H1 (cell line): ENCODE measurements around the gene LRRC4C. TPM values are rescaled to one million over a fixed set of nuclear protein-coding genes. Genes with fewer than 3 reads are reported as not detected.

Experiments used
- CTCF ChIA-PET: fragments of 300-600 bp; sonication (Branson Sonifier 250); formaldehyde crosslinking; loops from one replicate; lab custom pipeline; 2021; ENCODE audit not compliant: partially characterized antibody; lab: Charles Lee
- POLR2A ChIA-PET: fragments of 300-600 bp; sonication (Branson Sonifier 250); formaldehyde crosslinking; loops from one replicate; lab custom pipeline; 2021; ENCODE audit warnings: inconsistent platforms; ENCODE audit not compliant: partially characterized antibody; lab: Charles Lee
- DNase-seq, 2 experiments: peaks; one replicate each; pipeline versions ENCODE4 v3.0.0 to v3.0.0-alpha.2; 2010 to 2022; ENCODE audit warnings: low spot score in 2 of 2, low read depth in 1 of 2, mixed read lengths in 1 of 2
- FAIRE-seq: peaks from 2 replicates; lab custom pipeline; 2011; peaks lifted over from hg19 to GRCh38; lab: Jason Lieb, UNC
- H2AFZ ChIP-seq: 2 replicates; pipeline ENCODE4 v1.8.1; 2012; ENCODE audit warnings: low read length, inconsistent platforms
- H2AK5ac ChIP-seq: 2 replicates; pipeline ENCODE4 v1.6.1; 2013; ENCODE audit warnings: low read depth, low read length
- H2BK120ac ChIP-seq: replicated peaks from 2 replicates; pipeline ENCODE3; 2013; ENCODE audit warnings: low read depth, low read length, inconsistent platforms
- H2BK12ac ChIP-seq: 2 replicates; pipeline ENCODE4 v1.6.1; 2013; ENCODE audit warnings: low read depth, low read length
- H2BK15ac ChIP-seq: 2 replicates; pipeline ENCODE4 v1.6.1; 2013; ENCODE audit warnings: low read length
- H2BK20ac ChIP-seq: 2 replicates; pipeline ENCODE4 v1.6.1; 2013; ENCODE audit warnings: low read length
- H2BK5ac ChIP-seq: 2 replicates; pipeline ENCODE4 v1.6.1; 2013; ENCODE audit warnings: low read depth, low read length
- H3K14ac ChIP-seq: 2 replicates; pipeline ENCODE4 v1.6.1; 2013; ENCODE audit warnings: inconsistent platforms; ENCODE audit not compliant: insufficient read length
- H3K18ac ChIP-seq: 2 replicates; pipeline ENCODE4 v1.6.1; 2013; ENCODE audit warnings: low read length; ENCODE audit errors: extremely low read depth
- H3K23ac ChIP-seq: 2 replicates; pipeline ENCODE4 v1.6.1; 2013; ENCODE audit warnings: inconsistent platforms; ENCODE audit not compliant: insufficient read length
- H3K23me2 ChIP-seq: 2 replicates; pipeline ENCODE4 v1.6.1; 2013; ENCODE audit warnings: low read depth, low read length
- H3K27ac ChIP-seq: 2 replicates; pipeline ENCODE4 v1.6.1; 2011; ENCODE audit warnings: low read depth, low read length, inconsistent platforms
- H3K27me3 ChIP-seq, 4 experiments: replicated peaks in 1 of 4; 1 replicate in 1 of 4; 2 replicates in 3 of 4; pipeline versions ENCODE4 v1.6.1 to v1.8.1; 2011 to 2013; ENCODE audit warnings: low read length in 3 of 4, mild to moderate bottlenecking in 3 of 4, inconsistent platforms in 2 of 4, mixed read lengths in 2 of 4, moderate library complexity in 1 of 4; ENCODE audit not compliant: control insufficient read depth in 3 of 4, insufficient read depth in 3 of 4; ENCODE audit errors: extremely low read depth in 1 of 4
- H3K36me3 ChIP-seq, 4 experiments: 2 replicates each; pipeline versions ENCODE4 v1.6.1 to v1.8.1; 2011 to 2013; ENCODE audit warnings: mild to moderate bottlenecking in 4 of 4, low read length in 3 of 4, moderate library complexity in 2 of 4, control low read depth in 1 of 4, inconsistent platforms in 1 of 4; ENCODE audit not compliant: insufficient read depth in 4 of 4, control insufficient read depth in 2 of 4
- H3K4ac ChIP-seq: replicated peaks from 2 replicates; pipeline ENCODE3; 2013; ENCODE audit warnings: low read length, low read depth, mixed read lengths, inconsistent platforms; ENCODE audit not compliant: insufficient read length
- H3K4me1 ChIP-seq, 4 experiments: replicated peaks in 1 of 4; 1 replicate in 1 of 4; 2 replicates in 3 of 4; pipeline versions ENCODE4 v1.6.1 to v1.8.1; 2011 to 2013; ENCODE audit warnings: low read length in 3 of 4, inconsistent platforms in 2 of 4, mixed read lengths in 1 of 4; ENCODE audit not compliant: insufficient read depth in 4 of 4, control insufficient read depth in 3 of 4
- H3K4me2 ChIP-seq, 2 experiments: 2 replicates each; pipeline versions ENCODE4 v1.6.1 to v1.8.1; 2011 to 2013; ENCODE audit warnings: low read depth in 2 of 2, low read length in 2 of 2, control low read depth in 1 of 2, inconsistent platforms in 1 of 2, mild to moderate bottlenecking in 1 of 2; ENCODE audit not compliant: insufficient read depth in 1 of 2
- H3K4me3 ChIP-seq, 4 experiments: fragments of 200-600, 300-600 bp in 1 of 4; sonication (generic), shearing (Covaris generic), sonication (Bioruptor Twin) in 1 of 4; 2 replicates each; pipeline versions ENCODE4 v1.5.1 to v1.8.1; 2011 to 2016; ENCODE audit warnings: low read length in 4 of 4, low read depth in 3 of 4, control low read depth in 2 of 4, inconsistent platforms in 2 of 4, mild to moderate bottlenecking in 2 of 4, mixed read lengths in 1 of 4, moderate library complexity in 1 of 4; ENCODE audit not compliant: insufficient read depth in 2 of 4; ENCODE audit errors: extremely low read depth in 1 of 4
- H3K56ac ChIP-seq: replicated peaks from 2 replicates; pipeline ENCODE3; 2013; ENCODE audit warnings: low read depth, mild to moderate bottlenecking, mixed read lengths, low read length, inconsistent platforms; ENCODE audit not compliant: insufficient read length
- H3K79me1 ChIP-seq: 2 replicates; pipeline ENCODE4 v1.6.1; 2013; ENCODE audit warnings: low read depth, low read length, control low read depth
- H3K79me2 ChIP-seq, 2 experiments: 2 replicates each; pipeline versions ENCODE4 v1.6.1 to v1.8.1; 2012 to 2013; ENCODE audit warnings: low read length in 2 of 2, mild to moderate bottlenecking in 2 of 2, inconsistent platforms in 1 of 2; ENCODE audit not compliant: insufficient read depth in 2 of 2, control insufficient read depth in 1 of 2
- H3K9ac ChIP-seq, 4 experiments: replicated peaks in 1 of 4; 1 replicate in 1 of 4; 2 replicates in 3 of 4; pipeline versions ENCODE4 v1.6.1 to v1.8.1; 2011 to 2013; ENCODE audit warnings: low read depth in 3 of 4, low read length in 3 of 4, control low read depth in 2 of 4, mild to moderate bottlenecking in 2 of 4, moderate library complexity in 2 of 4, inconsistent platforms in 1 of 4; ENCODE audit errors: extremely low read depth in 1 of 4
- H3K9me3 ChIP-seq, 2 experiments: 2 replicates each; pipeline versions ENCODE4 v1.6.1 to v1.8.1; 2012 to 2013; ENCODE audit warnings: mild to moderate bottlenecking in 2 of 2, moderate library complexity in 2 of 2, control low read depth in 1 of 2, inconsistent platforms in 1 of 2, low read depth in 1 of 2, low read length in 1 of 2, mixed read lengths in 1 of 2; ENCODE audit not compliant: insufficient read depth in 2 of 2
- H4K20me1 ChIP-seq, 2 experiments: replicated peaks in 1 of 2; 2 replicates each; pipeline versions ENCODE3 to v1.8.1; 2011 to 2013; ENCODE audit warnings: inconsistent platforms in 2 of 2, low read length in 2 of 2, mild to moderate bottlenecking in 1 of 2; ENCODE audit not compliant: insufficient read depth in 2 of 2, control insufficient read depth in 1 of 2
- H4K5ac ChIP-seq: 2 replicates; pipeline ENCODE4 v1.6.1; 2013; ENCODE audit warnings: low read length, low read depth, mixed read lengths, inconsistent platforms; ENCODE audit not compliant: insufficient read length
- H4K8ac ChIP-seq: 2 replicates; pipeline ENCODE4 v1.8.0; 2013; ENCODE audit warnings: mild to moderate bottlenecking, moderate library complexity, low read length, inconsistent platforms; ENCODE audit not compliant: insufficient read depth; ENCODE audit errors: extremely low read depth
- H4K91ac ChIP-seq: replicated peaks from 2 replicates; pipeline ENCODE3; 2013; ENCODE audit warnings: low read length, mixed read lengths, inconsistent platforms; ENCODE audit not compliant: insufficient read length
- KDM1A ChIP-seq: fragments of 200-600, 300-600 bp; sonication (generic); IDR thresholded peaks from 2 replicates; pipeline ENCODE4 v1.7.1; 2016; ENCODE audit warnings: mild to moderate bottlenecking, low read length, borderline replicate concordance
- NRF1 ChIP-seq: IDR thresholded peaks from 2 replicates; pipeline ENCODE4 v1.6.1; 2011; ENCODE audit warnings: mild to moderate bottlenecking, low read depth, low read length, improper control_type of control experiment
- POU5F1 ChIP-seq: IDR thresholded peaks from 2 replicates; pipeline ENCODE4 v1.6.1; 2011; ENCODE audit warnings: low read depth, mild to moderate bottlenecking, low read length, moderate library complexity
- RFX5 ChIP-seq: IDR thresholded peaks from 2 replicates; pipeline ENCODE4 v1.6.1; 2011; ENCODE audit warnings: low read depth, low read length, improper control_type of control experiment, borderline replicate concordance
- SAP30 ChIP-seq: fragments of 300-600 bp; sonication (generic); IDR thresholded peaks from 2 replicates; pipeline ENCODE4 v1.7.1; 2012; ENCODE audit warnings: low read length, moderate library complexity, mild to moderate bottlenecking, inconsistent platforms; ENCODE audit not compliant: insufficient read depth, insufficient replicate concordance
- TAF1 ChIP-seq: IDR thresholded peaks from 2 replicates; pipeline ENCODE4 v1.6.1; 2011; ENCODE audit warnings: mild to moderate bottlenecking, low read depth, low read length
- YY1 ChIP-seq: IDR thresholded peaks from 2 replicates; pipeline ENCODE4 v1.6.1; 2011; ENCODE audit warnings: low read depth, mild to moderate bottlenecking, low read length
- WGBS, 2 experiments: shearing (Covaris generic) in 1 of 2; methylation state at CpG; one replicate each; pipeline versions ENCODE4 v1.1.6 to v1.1.7; 2013 to 2015; ENCODE audit warnings: low lambda C conversion rate in 2 of 2, mixed read lengths in 2 of 2, inconsistent platforms in 1 of 2, low coverage in 1 of 2, missing lambda C conversion rate in 1 of 2; ENCODE audit not compliant: insufficient replicate concordance in 2 of 2, insufficient coverage in 1 of 2, insufficient read length in 1 of 2; ENCODE audit errors: extremely low coverage in 1 of 2, missing lambda C conversion rate in 1 of 2; 5-methylcytosine and 5-hydroxymethylcytosine counted together
- polyA plus RNA-seq, 7 experiments: library from polyadenylated mRNA; depleted of rRNA in 3 of 7; stranded (reverse) in 5 of 7; unstranded in 2 of 7; fragments of >200 nt in 5 of 7; fragments of 200-250 nt in 2 of 7; gene quantifications; 1 replicate in 5 of 7; 2 replicates in 1 of 7; 4 replicates in 1 of 7; pipeline versions ENCODE4 v1.2.1 to v1.2.3, GENCODE V29; 2011 to 2013; ENCODE audit warnings: missing spikeins in 2 of 7, mixed read lengths in 2 of 7
- total RNA-seq: library from RNA; stranded (reverse); fragmentation: NEBNext Ultra II Directional; extraction: Animal tissue kit (Norgen Biotek cat#: 25700); gene quantifications from 2 replicates; pipeline ENCODE4 v1.2.1, GENCODE V29; 2021

LRRC4C gene
- total and polyA plus RNA-seq, 2 of the 8 experiments (the other 6 are each of a cell fraction or from before 2014, with no cell fraction given): 0.23 to 2.2 TPM

GRCh38 chr11:41247621-41248020, 211.8 kb downstream of the LRRC4C start:
- no peak overlapping the region for H3K4me3 ChIP-seq
- H3K4ac ChIP-seq: no peak overlapping the region
- CTCF ChIA-PET: interaction anchor here (0.6 to 1.0 kb wide), 2 partner anchors 10 to 1088 kb away, joined by 3 to 4 read pairs; no protein-coding TSS in a partner anchor
- no peak overlapping the region for H3K9ac ChIP-seq
- no peaks in the 10 kb centered on the region for H3K79me2 ChIP-seq
- H3K23ac ChIP-seq: no peak overlapping the region
- H2BK5ac ChIP-seq: no peak overlapping the region
- H3K36me3 ChIP-seq: no peaks in the 10 kb centered on the region
- FAIRE-seq: no peak
- no peaks in the 10 kb centered on the region for H4K20me1 ChIP-seq
- H3K4me2 ChIP-seq: no peak overlapping the region
- POLR2A ChIA-PET: no interaction called here
- H2AFZ ChIP-seq: no peak overlapping the region
- no peak overlapping the region for H2BK15ac ChIP-seq
- TF ChIP-seq RFX5 (no peak), SAP30 (no peak), NRF1 (no peak), KDM1A (no peak), YY1 (no peak), TAF1 (no peak), POU5F1 (no peak)
- H3K9me3 ChIP-seq: no peaks in the 10 kb centered on the region; a peak in 1 of 4 replicates
- no peaks in the 10 kb centered on the region for H3K23me2 ChIP-seq
- no peak for DNase-seq
- H3K18ac ChIP-seq: no peak overlapping the region
- no peak overlapping the region for H4K5ac ChIP-seq
- H2BK12ac ChIP-seq: no peak overlapping the region
- H2AK5ac ChIP-seq: no peak overlapping the region
- H3K56ac ChIP-seq: no peak overlapping the region
- no peaks in the 10 kb centered on the region for H3K79me1 ChIP-seq
- no peak overlapping the region for H3K27ac ChIP-seq
- H4K8ac ChIP-seq: no peak overlapping the region
- H3K27me3 ChIP-seq: no peaks in the 10 kb centered on the region
- WGBS, 2 experiments: 96% methylated on average over 5 of the region's 5 CpGs; no CpG with 5 or more reads in 1 of the 2 experiments
- H3K14ac ChIP-seq: no peak overlapping the region
- no peak overlapping the region for H2BK20ac ChIP-seq
- no peak overlapping the region for H4K91ac ChIP-seq
- no peak overlapping the region for H2BK120ac ChIP-seq
- no peaks in the 10 kb centered on the region for H3K4me1 ChIP-seq
